Measurements from ENCODE around the gene TBL1XR1. TPM values are rescaled to one million over a fixed set of nuclear protein-coding genes. Genes with fewer than 3 reads are reported as not detected.

TBL1XR1 gene
- total RNA-seq, 1 donor from 2014 or later, result 372 TPM

- peaks cover 86% of the 10 kb centered on the region for H3K4me1 Mint-ChIP-seq (ENCODE audit: low read depth)
- no peaks in the 10 kb centered on the region for H3K9me3 Mint-ChIP-seq (ENCODE audit: low read depth)
- H3K27ac Mint-ChIP-seq (ENCODE audit: unreplicated experiment), result peak overlapping the region; percentile 92
- no peak for TF ChIP-seq CTCF (IDR thresholded peaks at IDR 0.05)
- H3K36me3 Mint-ChIP-seq (ENCODE audit: low read depth), result peaks cover 1% of the 10 kb centered on the region
- DNase-seq (ENCODE audit: low spot score), result no peak
- no peaks in the 10 kb centered on the region for H3K27me3 Mint-ChIP-seq (ENCODE audit: low read depth)
- H3K4me3 Mint-ChIP-seq (ENCODE audit: unreplicated experiment), result peak overlapping the region; percentile 17
Observed at GRCh38 chr3:177150218-177150916, 46.9 kb downstream of the TBL1XR1 start.

GRCh38 chr3:177149106-177149505, 48.2 kb downstream of the TBL1XR1 start:
- TF ChIP-seq CTCF (IDR thresholded peaks at IDR 0.05), result no peak
- H3K9me3 Mint-ChIP-seq (ENCODE audit: low read depth), result no peaks in the 10 kb centered on the region
- H3K4me3 Mint-ChIP-seq (ENCODE audit: unreplicated experiment), result no peak overlapping the region
- peak overlapping the region; percentile 63 for H3K27ac Mint-ChIP-seq (ENCODE audit: unreplicated experiment)
- H3K27me3 Mint-ChIP-seq (ENCODE audit: low read depth), result no peaks in the 10 kb centered on the region
- DNase-seq (ENCODE audit: low spot score), result no peak
- H3K36me3 Mint-ChIP-seq (ENCODE audit: low read depth), result peaks cover 1% of the 10 kb centered on the region
- H3K4me1 Mint-ChIP-seq (ENCODE audit: low read depth), result peaks cover 85% of the 10 kb centered on the region

DNA sequence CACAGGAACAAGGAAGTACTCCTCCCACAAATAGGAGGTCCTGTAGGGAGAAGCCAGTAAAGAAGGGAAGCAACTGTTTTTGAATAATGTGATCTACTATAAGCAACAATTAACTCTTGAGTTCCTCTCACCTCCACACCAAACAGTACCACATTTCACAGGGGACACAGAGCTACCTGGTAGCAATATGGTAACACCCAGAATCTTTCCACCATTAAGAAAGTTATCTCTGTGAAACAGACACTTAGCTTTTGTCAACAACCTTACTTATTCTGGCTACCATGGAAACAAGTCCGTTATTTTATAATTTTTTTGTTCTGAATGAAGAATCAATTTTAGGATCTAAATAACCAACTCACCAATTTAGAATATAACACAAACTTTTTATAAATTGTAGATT, 49.5 kb downstream of the TBL1XR1 start:
- DNase-seq (ENCODE audit: low spot score), result no peak
- peaks cover 87% of the 10 kb centered on the region for H3K4me1 Mint-ChIP-seq (ENCODE audit: low read depth)
- peaks cover 1% of the 10 kb centered on the region for H3K36me3 Mint-ChIP-seq (ENCODE audit: low read depth)
- H3K27me3 Mint-ChIP-seq (ENCODE audit: low read depth), result no peaks in the 10 kb centered on the region
- no peak for TF ChIP-seq CTCF (IDR thresholded peaks at IDR 0.05)
- no peaks in the 10 kb centered on the region for H3K9me3 Mint-ChIP-seq (ENCODE audit: low read depth)
- no peak overlapping the region for H3K4me3 Mint-ChIP-seq (ENCODE audit: unreplicated experiment)
- peak overlapping the region; percentile 58 for H3K27ac Mint-ChIP-seq (ENCODE audit: unreplicated experiment)

DNA sequence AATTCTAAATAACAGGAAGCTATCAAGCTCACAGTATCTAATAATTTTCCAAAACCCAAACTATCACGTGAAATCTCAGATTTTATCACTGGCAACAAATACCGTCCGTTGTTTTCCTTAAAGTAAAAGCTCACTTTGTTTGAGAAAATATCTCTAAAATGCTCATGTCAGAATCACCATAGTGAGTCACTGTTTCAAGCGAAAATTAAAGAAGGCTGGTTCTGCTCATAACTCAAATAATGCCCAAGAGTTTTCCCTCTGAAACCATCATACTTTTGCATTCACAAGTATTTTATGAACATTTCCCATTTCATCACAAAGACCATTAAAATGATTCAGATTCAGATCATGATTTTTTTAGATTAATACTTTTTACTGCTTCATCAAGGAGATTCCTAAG, 50.6 kb downstream of the TBL1XR1 start:
- Mint-ChIP-seq H3K4me3 (ENCODE audit: unreplicated experiment) (no peak overlapping the region), H3K36me3 (ENCODE audit: low read depth) (no peaks in the 10 kb centered on the region), H3K9me3 (ENCODE audit: low read depth) (no peaks in the 10 kb centered on the region), H3K27me3 (ENCODE audit: low read depth) (no peaks in the 10 kb centered on the region), H3K27ac (ENCODE audit: unreplicated experiment) (peak overlapping the region; percentile 65), H3K4me1 (ENCODE audit: low read depth) (peaks cover 84% of the 10 kb centered on the region)
- TF ChIP-seq CTCF (IDR thresholded peaks at IDR 0.05), result no peak
- no peak for DNase-seq (ENCODE audit: low spot score)

DNA sequence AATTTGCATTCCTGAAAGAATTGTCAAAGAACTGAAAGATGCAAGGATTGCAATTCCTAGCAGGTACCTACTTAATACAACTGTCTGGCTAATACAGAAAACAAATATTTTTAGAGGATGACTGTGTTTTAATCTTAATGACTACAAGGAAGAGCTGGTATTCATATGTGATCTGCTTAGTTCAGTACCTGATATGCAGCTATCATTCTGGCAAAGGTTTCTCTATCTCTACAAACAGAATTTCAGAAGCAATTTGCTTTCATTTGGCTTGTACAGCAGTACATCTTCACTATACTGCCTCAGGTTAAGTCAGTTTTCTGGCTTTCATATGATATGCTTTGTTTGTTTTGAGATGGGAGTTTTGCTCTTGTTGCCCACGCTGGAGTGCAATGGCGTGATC, 51.3 kb downstream of the TBL1XR1 start:
- no peak overlapping the region for H3K4me3 Mint-ChIP-seq (ENCODE audit: unreplicated experiment)
- no peak for TF ChIP-seq CTCF (IDR thresholded peaks at IDR 0.05)
- no peaks in the 10 kb centered on the region for H3K9me3 Mint-ChIP-seq (ENCODE audit: low read depth)
- no peak for DNase-seq (ENCODE audit: low spot score)
- no peaks in the 10 kb centered on the region for H3K36me3 Mint-ChIP-seq (ENCODE audit: low read depth)
- peak overlapping the region; percentile 33 for H3K27ac Mint-ChIP-seq (ENCODE audit: unreplicated experiment)
- peaks cover 82% of the 10 kb centered on the region for H3K4me1 Mint-ChIP-seq (ENCODE audit: low read depth)
- H3K27me3 Mint-ChIP-seq (ENCODE audit: low read depth), result no peaks in the 10 kb centered on the region
